VCaP (cell line): ENCODE measurements around the gene LAMP2.

Experiments used
- H3K27ac ChIP-seq: fragments of 450-650 bp; 2 replicates; pipeline ENCODE4 v1.5.1; 2017
- TF ChIP-seq, protein P1 (sequence below): fragments of 450-650 bp; conservative IDR thresholded peaks from 2 replicates; pipeline ENCODE4 v1.5.1; 2017; ENCODE audit warnings: mild to moderate bottlenecking, moderate library complexity

Gene LAMP2

DNA sequence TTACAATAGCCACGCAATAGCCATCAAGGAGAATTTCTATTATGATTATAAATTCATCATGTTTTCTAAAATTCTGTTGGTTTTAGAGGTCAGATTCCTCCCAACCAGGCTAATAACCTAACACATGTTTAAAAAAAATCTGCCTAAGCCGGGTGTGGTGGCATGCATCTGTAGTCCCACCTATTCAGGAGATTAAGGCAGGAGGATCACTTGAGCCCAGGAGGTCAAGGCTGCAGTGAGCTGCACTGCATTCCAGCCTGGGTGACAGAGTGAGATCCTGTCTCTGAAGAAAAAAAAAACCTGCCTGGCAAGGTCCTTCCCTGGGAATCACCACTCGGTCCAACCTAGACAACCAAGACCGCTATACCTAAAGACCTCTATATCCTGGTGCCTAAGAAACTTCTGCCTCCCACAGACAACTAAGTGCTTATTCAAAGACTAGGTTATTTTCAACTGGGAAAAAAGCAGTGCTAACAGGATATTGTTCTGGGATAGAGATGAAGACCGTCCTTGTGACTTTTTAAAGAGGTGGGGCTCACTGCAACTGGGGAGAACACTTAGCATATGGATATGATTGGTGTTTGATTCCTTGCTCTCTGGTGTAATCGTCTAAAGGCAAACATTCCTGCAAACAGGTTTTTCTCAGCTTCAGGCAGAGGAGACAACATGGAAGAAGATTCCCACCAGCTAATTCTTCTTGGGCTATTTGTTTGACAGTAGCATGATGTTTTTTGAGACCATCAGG lies 89.0 kb downstream of the LAMP2 start:
- TF ChIP-seq, protein P1, sequence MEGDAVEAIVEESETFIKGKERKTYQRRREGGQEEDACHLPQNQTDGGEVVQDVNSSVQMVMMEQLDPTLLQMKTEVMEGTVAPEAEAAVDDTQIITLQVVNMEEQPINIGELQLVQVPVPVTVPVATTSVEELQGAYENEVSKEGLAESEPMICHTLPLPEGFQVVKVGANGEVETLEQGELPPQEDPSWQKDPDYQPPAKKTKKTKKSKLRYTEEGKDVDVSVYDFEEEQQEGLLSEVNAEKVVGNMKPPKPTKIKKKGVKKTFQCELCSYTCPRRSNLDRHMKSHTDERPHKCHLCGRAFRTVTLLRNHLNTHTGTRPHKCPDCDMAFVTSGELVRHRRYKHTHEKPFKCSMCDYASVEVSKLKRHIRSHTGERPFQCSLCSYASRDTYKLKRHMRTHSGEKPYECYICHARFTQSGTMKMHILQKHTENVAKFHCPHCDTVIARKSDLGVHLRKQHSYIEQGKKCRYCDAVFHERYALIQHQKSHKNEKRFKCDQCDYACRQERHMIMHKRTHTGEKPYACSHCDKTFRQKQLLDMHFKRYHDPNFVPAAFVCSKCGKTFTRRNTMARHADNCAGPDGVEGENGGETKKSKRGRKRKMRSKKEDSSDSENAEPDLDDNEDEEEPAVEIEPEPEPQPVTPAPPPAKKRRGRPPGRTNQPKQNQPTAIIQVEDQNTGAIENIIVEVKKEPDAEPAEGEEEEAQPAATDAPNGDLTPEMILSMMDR, result no peak
- no peak overlapping the region for H3K27ac ChIP-seq

DNA sequence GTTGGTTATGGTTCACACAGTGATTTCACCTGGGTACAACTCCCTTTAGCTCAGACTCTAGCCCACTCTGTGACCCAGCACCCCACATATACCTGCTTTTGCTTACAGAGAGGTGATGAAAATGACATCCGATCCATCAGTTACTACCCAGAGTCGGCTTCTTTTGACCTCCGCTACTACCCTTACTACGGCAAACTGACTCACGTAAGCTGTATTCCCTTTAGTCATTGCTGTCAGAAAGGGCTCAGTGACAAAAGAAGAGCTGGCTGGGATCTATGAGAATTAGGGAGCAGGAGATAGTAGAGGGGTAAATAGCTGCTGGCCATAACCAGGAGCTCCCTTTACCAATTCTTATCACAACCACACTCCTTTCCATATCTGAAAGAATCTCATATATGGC lies 90.5 kb downstream of the LAMP2 start:
- TF ChIP-seq, protein P1, result no peak
- H3K27ac ChIP-seq, result no peak overlapping the region
